HepG2 (cell line): ENCODE results near the gene SMIM38. TPM values are rescaled to one million over a fixed set of nuclear protein-coding genes. Genes with fewer than 3 reads are reported as not detected.

Source experiments
- ATAC-seq: fragments of 200-7000 bp; cut with Tn5 transposase; 3 replicates; pipeline ENCODE4 v1.9.1; 2020; ENCODE audit warnings: mild to moderate bottlenecking, moderate library complexity
- BruUV-seq: library from RNA; stranded (reverse); fragments of 400-500 nt; replicated peaks from 2 replicates; lab custom pipeline; 2021; lab: Mats Ljungman, UMichigan
- CTCF ChIA-PET: fragments of 300-600 bp; formaldehyde crosslinking; extraction: SDS; loops from one replicate; lab custom pipeline; 2021; ENCODE audit warnings: low total read pairs, inconsistent platforms, low intra/inter-chr PET ratio; lab: Yijun Ruan, JAX
- POLR2A ChIA-PET: fragments of 350-600 bp; sonication (Branson Sonifier 250); formaldehyde crosslinking; loops from one replicate; lab custom pipeline; 2020; ENCODE audit warnings: antibody characterized with exemption, inconsistent platforms; lab: Yijun Ruan, JAX
- DNase-seq: peaks from one replicate; pipeline ENCODE4 v3.0.0-alpha.2; 2015; ENCODE audit warnings: low spot score
- FAIRE-seq: peaks from 3 replicates; lab custom pipeline; 2011; peaks lifted over from hg19 to GRCh38; lab: Jason Lieb, UNC
- H2AFZ ChIP-seq: one replicate; pipeline ENCODE4 v1.6.1; 2011; ENCODE audit warnings: low read length, inconsistent platforms
- H3K27ac ChIP-seq: fragments of 300-600 bp; 3 replicates; pipeline ENCODE4 v1.8.0; 2011; ENCODE audit warnings: mixed run types, mild to moderate bottlenecking, mixed read lengths, low read length, inconsistent platforms; ENCODE audit not compliant: insufficient read depth; ENCODE audit errors: extremely low read length
- H3K27me3 ChIP-seq, 2 experiments: fragments of 200-600 bp in 1 of 2; 2 replicates in 1 of 2; 3 replicates in 1 of 2; pipeline versions ENCODE4 v1.6.0 to v1.8.0; 2011; ENCODE audit warnings: low read length in 2 of 2, mild to moderate bottlenecking in 2 of 2, moderate library complexity in 2 of 2, inconsistent platforms in 1 of 2; ENCODE audit not compliant: insufficient read depth in 2 of 2, control insufficient read depth in 1 of 2
- H3K36me3 ChIP-seq, 2 experiments: fragments of 200-600 bp in 1 of 2; replicated peaks in 1 of 2; 2 replicates in 1 of 2; 3 replicates in 1 of 2; pipeline versions ENCODE4 v1.5.1 to v1.8.0; 2011; ENCODE audit warnings: low read length in 2 of 2, inconsistent platforms in 1 of 2; ENCODE audit not compliant: insufficient read depth in 2 of 2, control insufficient read depth in 1 of 2
- H3K4me1 ChIP-seq: 2 replicates; pipeline ENCODE4 v1.5.1; 2012; ENCODE audit warnings: low read length, inconsistent platforms; ENCODE audit not compliant: insufficient read depth
- H3K4me2 ChIP-seq: 2 replicates; pipeline ENCODE4 v1.6.0; 2011; ENCODE audit warnings: low read depth, low read length, inconsistent platforms
- H3K4me3 ChIP-seq, 3 experiments: fragments of 200-600 bp in 1 of 3; sonication (generic), shearing (Covaris generic) in 1 of 3; replicated peaks in 1 of 3; 2 replicates each; pipeline ENCODE4 v1.5.1; 2011 to 2016; ENCODE audit warnings: low read length in 3 of 3, inconsistent platforms in 2 of 3, low read depth in 2 of 3, mild to moderate bottlenecking in 2 of 3, control low read depth in 1 of 3, mixed read lengths in 1 of 3; ENCODE audit not compliant: insufficient read depth in 1 of 3
- H3K79me2 ChIP-seq: one replicate; pipeline ENCODE4 v1.6.1; 2011; ENCODE audit warnings: low read length, inconsistent platforms; ENCODE audit not compliant: insufficient read depth
- H3K9ac ChIP-seq: 2 replicates; pipeline ENCODE4 v1.6.0; 2011; ENCODE audit warnings: mild to moderate bottlenecking, low read depth, low read length, inconsistent platforms; ENCODE audit not compliant: insufficient read depth
- H3K9me3 ChIP-seq: 2 replicates; pipeline ENCODE4 v1.5.1; 2012; ENCODE audit warnings: mild to moderate bottlenecking, low read length
- H4K20me1 ChIP-seq: 2 replicates; pipeline ENCODE4 v1.6.0; 2011; ENCODE audit warnings: inconsistent platforms, mild to moderate bottlenecking, low read length, moderate library complexity; ENCODE audit not compliant: insufficient read depth
- ELF4 ChIP-seq: sonication (generic); formaldehyde crosslinking; IDR thresholded peaks from 2 replicates; pipeline ENCODE4 v1.5.0; 2020; ENCODE audit warnings: missing genetic modification reagents, mild to moderate bottlenecking, moderate library complexity, borderline replicate concordance
- NR2F1 ChIP-seq, 2 experiments: fragments of 450-650 bp in 1 of 2; formaldehyde crosslinking in 1 of 2; IDR thresholded peaks; 2 replicates each; pipeline versions ENCODE4 v1.5.0 to v1.6.1; 2016 to 2020; ENCODE audit warnings: mild to moderate bottlenecking in 1 of 2, missing compliant biosample characterization in 1 of 2, missing genetic modification reagents in 1 of 2, moderate library complexity in 1 of 2
- NRL ChIP-seq: sonication (generic); formaldehyde crosslinking; IDR thresholded peaks from 2 replicates; pipeline ENCODE4 v1.5.0; 2020; ENCODE audit warnings: missing genetic modification reagents, mild to moderate bottlenecking, moderate library complexity, borderline replicate concordance
- PPARG ChIP-seq: conservative IDR thresholded peaks from 2 replicates; pipeline ENCODE4 v1.6.1; 2016; ENCODE audit warnings: missing biosample characterization, missing genetic modification reagents
- SRSF9 ChIP-seq: fragments of 200-400 bp; formaldehyde crosslinking; IDR thresholded peaks from 2 replicates; pipeline ENCODE4 v1.6.1; 2018; ENCODE audit warnings: borderline replicate concordance, mild to moderate bottlenecking, low read depth, low read length; ENCODE audit not compliant: insufficient read depth, poor library complexity, severe bottlenecking
- U2AF2 ChIP-seq: fragments of 200-400 bp; formaldehyde crosslinking; IDR thresholded peaks from 2 replicates; pipeline ENCODE4 v1.6.1; 2017; ENCODE audit warnings: low read depth, mild to moderate bottlenecking, low read length
- ZFP62 ChIP-seq: sonication (generic); formaldehyde crosslinking; IDR thresholded peaks from 2 replicates; pipeline ENCODE4 v1.4.0; 2020; ENCODE audit warnings: missing genetic modification reagents
- WGBS: methylation state at CpG from one replicate; pipeline ENCODE4 v1.1.6; 2017; ENCODE audit warnings: low lambda C conversion rate; 5-methylcytosine and 5-hydroxymethylcytosine counted together
- in situ Hi-C: cut with HindIII; loops from 2 replicates; pipeline ENCODE4 v1.10.0; 2017; ENCODE audit warnings: low pct_unique_long_range_greater_than_20kb; ENCODE audit not compliant: extremely low pct_ligation_motif_present
- intact Hi-C: fragments of 100-400 bp; cut with micrococcal nuclease; formaldehyde crosslinking; loops from one replicate; pipeline ENCODE4 v1.10.0; 2022; ENCODE audit not compliant: unreplicated experiment
- polyA plus RNA-seq, 8 experiments: library from polyadenylated mRNA; depleted of rRNA in 3 of 8; stranded (reverse) in 7 of 8; unstranded in 1 of 8; fragments of >200 nt; fragmentation: Illumina TruSeq in 4 of 8; extraction: Trizol in 4 of 8; gene quantifications; 2 replicates each; pipeline versions ENCODE4 v1.2.1 to v1.2.3, GENCODE V29; 2011 to 2016; ENCODE audit warnings: low read depth in 4 of 8, missing spikeins in 1 of 8, mixed read lengths in 1 of 8; ENCODE audit not compliant: insufficient read depth in 1 of 8
- total RNA-seq, 5 experiments: library from RNA; depleted of rRNA; stranded (reverse); fragments of >200 nt; fragmentation: Illumina TruSeq; extraction: Trizol; gene quantifications; 2 replicates each; pipeline ENCODE4 v1.2.3, GENCODE V29; 2016; ENCODE audit warnings: low read depth in 1 of 5
- TF ChIP-seq, protein P1 (sequence below): sonication (generic); formaldehyde crosslinking; IDR thresholded peaks from 2 replicates; pipeline ENCODE4 v1.9.0; 2021; ENCODE audit warnings: mild to moderate bottlenecking, missing genetic modification reagents
- TF ChIP-seq, protein P2 (sequence below), 2 experiments: sonication (generic) in 1 of 2; formaldehyde crosslinking in 1 of 2; IDR thresholded peaks; 2 replicates each; pipeline versions ENCODE4 v1.5.1 to v1.6.1; 2011 to 2020; ENCODE audit warnings: borderline replicate concordance in 1 of 2, low read depth in 1 of 2, low read length in 1 of 2, mild to moderate bottlenecking in 1 of 2, missing genetic modification reagents in 1 of 2, moderate library complexity in 1 of 2

The SMIM38 gene
- total and polyA plus RNA-seq, 2 of the 13 experiments (the other 11 are each of a cell fraction or from before 2014, with no cell fraction given): 0.30 to 0.40 TPM

GRCh38 chr11:69130654-69131053 is 25.1 kb upstream of the SMIM38 start (continued):
- TF ChIP-seq, protein P1, sequence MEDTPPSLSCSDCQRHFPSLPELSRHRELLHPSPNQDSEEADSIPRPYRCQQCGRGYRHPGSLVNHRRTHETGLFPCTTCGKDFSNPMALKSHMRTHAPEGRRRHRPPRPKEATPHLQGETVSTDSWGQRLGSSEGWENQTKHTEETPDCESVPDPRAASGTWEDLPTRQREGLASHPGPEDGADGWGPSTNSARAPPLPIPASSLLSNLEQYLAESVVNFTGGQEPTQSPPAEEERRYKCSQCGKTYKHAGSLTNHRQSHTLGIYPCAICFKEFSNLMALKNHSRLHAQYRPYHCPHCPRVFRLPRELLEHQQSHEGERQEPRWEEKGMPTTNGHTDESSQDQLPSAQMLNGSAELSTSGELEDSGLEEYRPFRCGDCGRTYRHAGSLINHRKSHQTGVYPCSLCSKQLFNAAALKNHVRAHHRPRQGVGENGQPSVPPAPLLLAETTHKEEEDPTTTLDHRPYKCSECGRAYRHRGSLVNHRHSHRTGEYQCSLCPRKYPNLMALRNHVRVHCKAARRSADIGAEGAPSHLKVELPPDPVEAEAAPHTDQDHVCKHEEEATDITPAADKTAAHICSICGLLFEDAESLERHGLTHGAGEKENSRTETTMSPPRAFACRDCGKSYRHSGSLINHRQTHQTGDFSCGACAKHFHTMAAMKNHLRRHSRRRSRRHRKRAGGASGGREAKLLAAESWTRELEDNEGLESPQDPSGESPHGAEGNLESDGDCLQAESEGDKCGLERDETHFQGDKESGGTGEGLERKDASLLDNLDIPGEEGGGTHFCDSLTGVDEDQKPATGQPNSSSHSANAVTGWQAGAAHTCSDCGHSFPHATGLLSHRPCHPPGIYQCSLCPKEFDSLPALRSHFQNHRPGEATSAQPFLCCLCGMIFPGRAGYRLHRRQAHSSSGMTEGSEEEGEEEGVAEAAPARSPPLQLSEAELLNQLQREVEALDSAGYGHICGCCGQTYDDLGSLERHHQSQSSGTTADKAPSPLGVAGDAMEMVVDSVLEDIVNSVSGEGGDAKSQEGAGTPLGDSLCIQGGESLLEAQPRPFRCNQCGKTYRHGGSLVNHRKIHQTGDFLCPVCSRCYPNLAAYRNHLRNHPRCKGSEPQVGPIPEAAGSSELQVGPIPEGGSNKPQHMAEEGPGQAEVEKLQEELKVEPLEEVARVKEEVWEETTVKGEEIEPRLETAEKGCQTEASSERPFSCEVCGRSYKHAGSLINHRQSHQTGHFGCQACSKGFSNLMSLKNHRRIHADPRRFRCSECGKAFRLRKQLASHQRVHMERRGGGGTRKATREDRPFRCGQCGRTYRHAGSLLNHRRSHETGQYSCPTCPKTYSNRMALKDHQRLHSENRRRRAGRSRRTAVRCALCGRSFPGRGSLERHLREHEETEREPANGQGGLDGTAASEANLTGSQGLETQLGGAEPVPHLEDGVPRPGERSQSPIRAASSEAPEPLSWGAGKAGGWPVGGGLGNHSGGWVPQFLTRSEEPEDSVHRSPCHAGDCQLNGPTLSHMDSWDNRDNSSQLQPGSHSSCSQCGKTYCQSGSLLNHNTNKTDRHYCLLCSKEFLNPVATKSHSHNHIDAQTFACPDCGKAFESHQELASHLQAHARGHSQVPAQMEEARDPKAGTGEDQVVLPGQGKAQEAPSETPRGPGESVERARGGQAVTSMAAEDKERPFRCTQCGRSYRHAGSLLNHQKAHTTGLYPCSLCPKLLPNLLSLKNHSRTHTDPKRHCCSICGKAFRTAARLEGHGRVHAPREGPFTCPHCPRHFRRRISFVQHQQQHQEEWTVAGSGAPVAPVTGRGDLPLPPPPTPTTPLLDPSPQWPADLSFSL (CRISPR knock-in tag): no peak

GRCh38 chr11:69131121-69131566 is 24.6 kb upstream of the SMIM38 start:
- DNase-seq (no peak), ATAC-seq (peak; percentile 39), FAIRE-seq (no peak)
- Histone ChIP-seq H3K27me3 (0 out of 5 replicates have a peak, but pooled peaks cover 0 to 2% of the 10 kb centered on the region in 2 experiments), H3K4me1 (peaks cover 6% of the 10 kb centered on the region; the same call in 1 of the 2 replicates), H4K20me1 (no peaks in the 10 kb centered on the region), H3K4me3 (no peak overlapping the region), H3K4me2 (no peak overlapping the region), H3K9me3 (peaks cover 5% of the 10 kb centered on the region; the same call in 1 of the 2 replicates), H3K79me2 (no peaks in the 10 kb centered on the region), H3K27ac (no peak overlapping the region), H3K9ac (no peak overlapping the region), H3K36me3 (no peaks in the 10 kb centered on the region), H2AFZ (no peak overlapping the region)
- CTCF ChIA-PET: interaction anchor here (1.1 to 1.7 kb wide), 4 partner anchors 30 to 512 kb away, joined by 4 to 9 read pairs (median 5); no protein-coding TSS in a partner anchor
- BruUV-seq: no TSS peak
- in situ Hi-C loops: no loop called here
- intact Hi-C loops: loop anchor here (2.0 to 5.0 kb wide), 2 partner anchors 82 to 511 kb away; partner anchors contain the start of gene CCND1
- POLR2A ChIA-PET: interaction anchor here (1.1 to 1.6 kb wide), 5 partner anchors 25 to 544 kb away, joined by 3 to 7 read pairs (median 5); partner anchors contain the start of genes LTO1 and SMIM38
- WGBS: 72% methylated on average over 6 of the region's 11 CpGs
- TF ChIP-seq ZFP62 (CRISPR knock-in tag) (no peak), SRSF9 (no peak), PPARG (CRISPR knock-in tag) (no peak), ELF4 (CRISPR knock-in tag) (no peak), U2AF2 (no peak), NR2F1 (CRISPR knock-in tag; IDR thresholded peaks at IDR 0.05) (no peak), NRL (CRISPR knock-in tag) (no peak)
- TF ChIP-seq, protein P2, sequence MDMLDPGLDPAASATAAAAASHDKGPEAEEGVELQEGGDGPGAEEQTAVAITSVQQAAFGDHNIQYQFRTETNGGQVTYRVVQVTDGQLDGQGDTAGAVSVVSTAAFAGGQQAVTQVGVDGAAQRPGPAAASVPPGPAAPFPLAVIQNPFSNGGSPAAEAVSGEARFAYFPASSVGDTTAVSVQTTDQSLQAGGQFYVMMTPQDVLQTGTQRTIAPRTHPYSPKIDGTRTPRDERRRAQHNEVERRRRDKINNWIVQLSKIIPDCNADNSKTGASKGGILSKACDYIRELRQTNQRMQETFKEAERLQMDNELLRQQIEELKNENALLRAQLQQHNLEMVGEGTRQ (IDR thresholded peaks at IDR 0.05; ENCODE audit: low read depth, low read length): no peak
- TF ChIP-seq, protein P2 (CRISPR knock-in tag; IDR thresholded peaks at IDR 0.05; ENCODE audit: borderline replicate concordance): no peak
